RWPE2 (cell line): ENCODE measurements around the gene BCAN.

Experiments
- ATAC-seq: fragments of 200-7000 bp; cut with Tn5 transposase; 3 replicates; pipeline ENCODE4 v1.9.1; 2021; ENCODE audit warnings: low read depth
- DNase-seq: peaks from one replicate; pipeline ENCODE4 v3.0.0-alpha.2; 2020; ENCODE audit warnings: low spot score
- H3K27ac ChIP-seq: fragments of 450-650 bp; 2 replicates; pipeline ENCODE4 v1.5.1; 2017; ENCODE audit warnings: mild to moderate bottlenecking; ENCODE audit not compliant: poor library complexity, severe bottlenecking
- H3K27me3 ChIP-seq: fragments of 250-450 bp; sonication (Bioruptor Pico); 2 replicates; pipeline ENCODE4 v1.5.1; 2021; ENCODE audit warnings: mild to moderate bottlenecking, moderate library complexity; ENCODE audit not compliant: insufficient read depth, poor library complexity, severe bottlenecking
- H3K36me3 ChIP-seq: fragments of 250-450 bp; sonication (Bioruptor Pico); 2 replicates; pipeline ENCODE4 v1.5.1; 2020; ENCODE audit warnings: low read depth, mild to moderate bottlenecking, moderate library complexity
- H3K4me1 ChIP-seq: fragments of 250-450 bp; sonication (Bioruptor Pico); 2 replicates; pipeline ENCODE4 v1.5.1; 2021; ENCODE audit warnings: mild to moderate bottlenecking, moderate library complexity; ENCODE audit not compliant: insufficient read depth, poor library complexity, severe bottlenecking
- H3K4me3 ChIP-seq: fragments of 250-450 bp; sonication (Bioruptor Pico); 2 replicates; pipeline ENCODE4 v1.5.1; 2021; ENCODE audit warnings: mild to moderate bottlenecking, moderate library complexity; ENCODE audit not compliant: severe bottlenecking
- H3K9me3 ChIP-seq: fragments of 250-450 bp; sonication (Bioruptor Pico); 2 replicates; pipeline ENCODE4 v1.5.1; 2021; ENCODE audit warnings: mild to moderate bottlenecking, moderate library complexity; ENCODE audit not compliant: severe bottlenecking
- TF ChIP-seq, protein P1 (sequence below): fragments of 450-650 bp; IDR thresholded peaks from one replicate; pipeline ENCODE4 v1.5.1; 2017; ENCODE audit warnings: mild to moderate bottlenecking, moderate library complexity; ENCODE audit not compliant: poor library complexity, severe bottlenecking

Gene BCAN

GRCh38 chr1:156643049-156643777 lies 1.3 kb downstream of the BCAN start:
- H3K4me1 ChIP-seq: no peaks in the 10 kb centered on the region
- no peaks in the 10 kb centered on the region for H3K36me3 ChIP-seq
- no peak overlapping the region for H3K27ac ChIP-seq
- peaks cover 88% of the 10 kb centered on the region for H3K27me3 ChIP-seq
- no peak overlapping the region for H3K4me3 ChIP-seq
- TF ChIP-seq, protein P1, sequence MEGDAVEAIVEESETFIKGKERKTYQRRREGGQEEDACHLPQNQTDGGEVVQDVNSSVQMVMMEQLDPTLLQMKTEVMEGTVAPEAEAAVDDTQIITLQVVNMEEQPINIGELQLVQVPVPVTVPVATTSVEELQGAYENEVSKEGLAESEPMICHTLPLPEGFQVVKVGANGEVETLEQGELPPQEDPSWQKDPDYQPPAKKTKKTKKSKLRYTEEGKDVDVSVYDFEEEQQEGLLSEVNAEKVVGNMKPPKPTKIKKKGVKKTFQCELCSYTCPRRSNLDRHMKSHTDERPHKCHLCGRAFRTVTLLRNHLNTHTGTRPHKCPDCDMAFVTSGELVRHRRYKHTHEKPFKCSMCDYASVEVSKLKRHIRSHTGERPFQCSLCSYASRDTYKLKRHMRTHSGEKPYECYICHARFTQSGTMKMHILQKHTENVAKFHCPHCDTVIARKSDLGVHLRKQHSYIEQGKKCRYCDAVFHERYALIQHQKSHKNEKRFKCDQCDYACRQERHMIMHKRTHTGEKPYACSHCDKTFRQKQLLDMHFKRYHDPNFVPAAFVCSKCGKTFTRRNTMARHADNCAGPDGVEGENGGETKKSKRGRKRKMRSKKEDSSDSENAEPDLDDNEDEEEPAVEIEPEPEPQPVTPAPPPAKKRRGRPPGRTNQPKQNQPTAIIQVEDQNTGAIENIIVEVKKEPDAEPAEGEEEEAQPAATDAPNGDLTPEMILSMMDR: no peak
- H3K9me3 ChIP-seq: no peaks in the 10 kb centered on the region
- ATAC-seq: no peak
- no peak for DNase-seq

GRCh38 chr1:156643778-156644092 lies 1.8 kb downstream of the BCAN start:
- no peak overlapping the region for H3K27ac ChIP-seq
- peaks cover 84% of the 10 kb centered on the region for H3K27me3 ChIP-seq
- TF ChIP-seq, protein P1: no peak
- no peaks in the 10 kb centered on the region for H3K36me3 ChIP-seq
- no peaks in the 10 kb centered on the region for H3K9me3 ChIP-seq
- DNase-seq: no peak
- no peak overlapping the region for H3K4me3 ChIP-seq
- no peak for ATAC-seq
- H3K4me1 ChIP-seq: no peaks in the 10 kb centered on the region

DNA sequence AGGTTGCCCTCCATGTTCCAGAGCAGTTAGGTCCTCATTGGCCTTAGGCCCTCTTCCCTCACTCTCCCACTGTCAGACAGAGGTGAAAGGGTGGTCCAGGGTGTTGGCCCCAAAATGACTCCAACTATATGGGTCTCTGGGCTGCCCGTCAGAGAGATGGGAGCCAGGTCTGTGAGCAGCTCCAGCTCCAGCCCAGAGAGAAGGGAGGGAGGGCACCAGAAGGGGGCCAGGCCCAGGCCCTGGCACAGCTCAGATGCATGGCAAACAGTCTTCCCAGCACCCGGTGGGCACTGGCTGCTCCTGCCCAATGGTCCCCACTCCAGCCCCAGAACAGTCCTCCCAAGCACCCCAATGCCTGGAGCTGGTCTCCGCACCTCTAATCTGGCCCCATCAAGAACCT lies 2.2 kb downstream of the BCAN start:
- no peaks in the 10 kb centered on the region for H3K36me3 ChIP-seq
- peaks cover 83% of the 10 kb centered on the region for H3K27me3 ChIP-seq
- no peaks in the 10 kb centered on the region for H3K4me1 ChIP-seq
- no peak overlapping the region for H3K4me3 ChIP-seq
- no peak overlapping the region for H3K27ac ChIP-seq
- no peak for DNase-seq
- TF ChIP-seq, protein P1: no peak
- ATAC-seq: no peak
- no peaks in the 10 kb centered on the region for H3K9me3 ChIP-seq

- H3K9me3 ChIP-seq: no peaks in the 10 kb centered on the region
- ATAC-seq (no peak), DNase-seq (no peak)
- peaks cover 83% of the 10 kb centered on the region for H3K27me3 ChIP-seq
- no peak overlapping the region for H3K27ac ChIP-seq
- H3K4me3 ChIP-seq: no peak overlapping the region
- TF ChIP-seq, protein P1: no peak
- H3K4me1 ChIP-seq: no peaks in the 10 kb centered on the region
- no peaks in the 10 kb centered on the region for H3K36me3 ChIP-seq
These were observed 2.7 kb downstream of the BCAN start for GRCh38 chr1:156644640-156645039.

- Histone ChIP-seq H3K9me3 (no peaks in the 10 kb centered on the region), H3K4me3 (no peak overlapping the region), H3K4me1 (no peaks in the 10 kb centered on the region), H3K27ac (no peak overlapping the region), H3K27me3 (peaks cover 80% of the 10 kb centered on the region), H3K36me3 (no peaks in the 10 kb centered on the region)
- ATAC-seq: no peak
- TF ChIP-seq, protein P1: no peak
- DNase-seq: no peak
These were observed 3.1 kb downstream of the BCAN start for GRCh38 chr1:156645056-156645455.
